ENCODE measurements around the gene RALGPS1.

RALGPS1 gene

GRCh38 chr9:127187231-127187956 is 272.8 kb downstream of the RALGPS1 start:
- DNase-seq (ENCODE audit: low read depth), result peak; percentile 99

- DNase-seq (ENCODE audit: low read depth), result no peak
These were observed 273.8 kb downstream of the RALGPS1 start for GRCh38 chr9:127188396-127188795.

- DNase-seq (ENCODE audit: low read depth), result no peak
These were observed 275.0 kb downstream of the RALGPS1 start for GRCh38 chr9:127189628-127190027.

GRCh38 chr9:127192744-127193143 is 278.2 kb downstream of the RALGPS1 start:
- no peak for DNase-seq (ENCODE audit: low read depth)

- no peak for DNase-seq (ENCODE audit: low read depth)
These were observed 278.9 kb downstream of the RALGPS1 start for GRCh38 chr9:127193483-127193882.

GRCh38 chr9:127194881-127195713 is 280.5 kb downstream of the RALGPS1 start:
- DNase-seq (ENCODE audit: low read depth), result no peak

GRCh38 chr9:127195976-127196825 is 281.6 kb downstream of the RALGPS1 start:
- DNase-seq (ENCODE audit: low read depth), result no peak

GRCh38 chr9:127196826-127197145 is 282.2 kb downstream of the RALGPS1 start:
- DNase-seq (ENCODE audit: low read depth), result no peak

- DNase-seq (ENCODE audit: low read depth), result no peak
These were observed 282.7 kb downstream of the RALGPS1 start for GRCh38 chr9:127197186-127197860.

GRCh38 chr9:127197861-127198430 is 283.4 kb downstream of the RALGPS1 start:
- DNase-seq (ENCODE audit: low read depth), result no peak

- no peak for DNase-seq (ENCODE audit: low read depth)
These were observed 284.0 kb downstream of the RALGPS1 start for GRCh38 chr9:127198587-127198986.

GRCh38 chr9:127199001-127199791 is 284.6 kb downstream of the RALGPS1 start:
- peak; percentile 67 for DNase-seq (ENCODE audit: low read depth)

GRCh38 chr9:127200106-127200862 is 285.7 kb downstream of the RALGPS1 start:
- no peak for DNase-seq (ENCODE audit: low read depth)

- DNase-seq (ENCODE audit: low read depth), result no peak
These were observed 286.5 kb downstream of the RALGPS1 start for GRCh38 chr9:127201071-127201541.

GRCh38 chr9:127201731-127202130 is 287.1 kb downstream of the RALGPS1 start:
- no peak for DNase-seq (ENCODE audit: low read depth)

- DNase-seq (ENCODE audit: low read depth), result no peak
These were observed 288.0 kb downstream of the RALGPS1 start for GRCh38 chr9:127202461-127203169.

- no peak for DNase-seq (ENCODE audit: low read depth)
These were observed 289.2 kb downstream of the RALGPS1 start for GRCh38 chr9:127203681-127204327.

GRCh38 chr9:127204771-127205470 is 290.3 kb downstream of the RALGPS1 start:
- no peak for DNase-seq (ENCODE audit: low read depth)

All from iris pigment epithelial cell (primary cell).